ENCODE data around the gene CS.
"Not testable (repeated sequence)": the region's sequence is repeated elsewhere in the genome, so short reads cannot be mapped to it uniquely, and the experiment has no call there.

GRCh38 chr12:56266068-56266692 lies 34.0 kb downstream of the CS start:
- TF ChIP-seq, protein P1, sequence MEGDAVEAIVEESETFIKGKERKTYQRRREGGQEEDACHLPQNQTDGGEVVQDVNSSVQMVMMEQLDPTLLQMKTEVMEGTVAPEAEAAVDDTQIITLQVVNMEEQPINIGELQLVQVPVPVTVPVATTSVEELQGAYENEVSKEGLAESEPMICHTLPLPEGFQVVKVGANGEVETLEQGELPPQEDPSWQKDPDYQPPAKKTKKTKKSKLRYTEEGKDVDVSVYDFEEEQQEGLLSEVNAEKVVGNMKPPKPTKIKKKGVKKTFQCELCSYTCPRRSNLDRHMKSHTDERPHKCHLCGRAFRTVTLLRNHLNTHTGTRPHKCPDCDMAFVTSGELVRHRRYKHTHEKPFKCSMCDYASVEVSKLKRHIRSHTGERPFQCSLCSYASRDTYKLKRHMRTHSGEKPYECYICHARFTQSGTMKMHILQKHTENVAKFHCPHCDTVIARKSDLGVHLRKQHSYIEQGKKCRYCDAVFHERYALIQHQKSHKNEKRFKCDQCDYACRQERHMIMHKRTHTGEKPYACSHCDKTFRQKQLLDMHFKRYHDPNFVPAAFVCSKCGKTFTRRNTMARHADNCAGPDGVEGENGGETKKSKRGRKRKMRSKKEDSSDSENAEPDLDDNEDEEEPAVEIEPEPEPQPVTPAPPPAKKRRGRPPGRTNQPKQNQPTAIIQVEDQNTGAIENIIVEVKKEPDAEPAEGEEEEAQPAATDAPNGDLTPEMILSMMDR (IDR thresholded peaks at IDR 0.05; ENCODE audit: poor library complexity, severe bottlenecking), result not testable (repeated sequence)
- not testable (repeated sequence) for TF ChIP-seq EP300 (conservative IDR thresholded peaks at IDR 0.05; ENCODE audit: poor library complexity, severe bottlenecking); TAF1 (IDR thresholded peaks at IDR 0.05; ENCODE audit: low read depth); POLR2AphosphoS5 (IDR thresholded peaks at IDR 0.05); SMC3 (conservative IDR thresholded peaks at IDR 0.05; ENCODE audit: poor library complexity); EZH2 (IDR thresholded peaks at IDR 0.05; ENCODE audit: borderline replicate concordance, insufficient read depth, low read length, poor library complexity, severe bottlenecking); RAD21 (conservative IDR thresholded peaks at IDR 0.05)
- TF ChIP-seq, protein P2, sequence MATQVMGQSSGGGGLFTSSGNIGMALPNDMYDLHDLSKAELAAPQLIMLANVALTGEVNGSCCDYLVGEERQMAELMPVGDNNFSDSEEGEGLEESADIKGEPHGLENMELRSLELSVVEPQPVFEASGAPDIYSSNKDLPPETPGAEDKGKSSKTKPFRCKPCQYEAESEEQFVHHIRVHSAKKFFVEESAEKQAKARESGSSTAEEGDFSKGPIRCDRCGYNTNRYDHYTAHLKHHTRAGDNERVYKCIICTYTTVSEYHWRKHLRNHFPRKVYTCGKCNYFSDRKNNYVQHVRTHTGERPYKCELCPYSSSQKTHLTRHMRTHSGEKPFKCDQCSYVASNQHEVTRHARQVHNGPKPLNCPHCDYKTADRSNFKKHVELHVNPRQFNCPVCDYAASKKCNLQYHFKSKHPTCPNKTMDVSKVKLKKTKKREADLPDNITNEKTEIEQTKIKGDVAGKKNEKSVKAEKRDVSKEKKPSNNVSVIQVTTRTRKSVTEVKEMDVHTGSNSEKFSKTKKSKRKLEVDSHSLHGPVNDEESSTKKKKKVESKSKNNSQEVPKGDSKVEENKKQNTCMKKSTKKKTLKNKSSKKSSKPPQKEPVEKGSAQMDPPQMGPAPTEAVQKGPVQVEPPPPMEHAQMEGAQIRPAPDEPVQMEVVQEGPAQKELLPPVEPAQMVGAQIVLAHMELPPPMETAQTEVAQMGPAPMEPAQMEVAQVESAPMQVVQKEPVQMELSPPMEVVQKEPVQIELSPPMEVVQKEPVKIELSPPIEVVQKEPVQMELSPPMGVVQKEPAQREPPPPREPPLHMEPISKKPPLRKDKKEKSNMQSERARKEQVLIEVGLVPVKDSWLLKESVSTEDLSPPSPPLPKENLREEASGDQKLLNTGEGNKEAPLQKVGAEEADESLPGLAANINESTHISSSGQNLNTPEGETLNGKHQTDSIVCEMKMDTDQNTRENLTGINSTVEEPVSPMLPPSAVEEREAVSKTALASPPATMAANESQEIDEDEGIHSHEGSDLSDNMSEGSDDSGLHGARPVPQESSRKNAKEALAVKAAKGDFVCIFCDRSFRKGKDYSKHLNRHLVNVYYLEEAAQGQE (IDR thresholded peaks at IDR 0.05; ENCODE audit: borderline replicate concordance), result not testable (repeated sequence)
